HG03025 (cell line): ENCODE results near the gene FRG2C.
"Not testable (repeated sequence)": the region's sequence is repeated elsewhere in the genome, so short reads cannot be mapped to it uniquely, and the experiment has no call there.

Experiments
- ATAC-seq: cut with Tn5 transposase; IDR thresholded peaks from one replicate; pipeline ENCODE4 v1.9.1; 2021; ENCODE audit warnings: mild to moderate bottlenecking, moderate library complexity; ENCODE audit not compliant: unreplicated experiment, low FRiP score

FRG2C gene

DNA sequence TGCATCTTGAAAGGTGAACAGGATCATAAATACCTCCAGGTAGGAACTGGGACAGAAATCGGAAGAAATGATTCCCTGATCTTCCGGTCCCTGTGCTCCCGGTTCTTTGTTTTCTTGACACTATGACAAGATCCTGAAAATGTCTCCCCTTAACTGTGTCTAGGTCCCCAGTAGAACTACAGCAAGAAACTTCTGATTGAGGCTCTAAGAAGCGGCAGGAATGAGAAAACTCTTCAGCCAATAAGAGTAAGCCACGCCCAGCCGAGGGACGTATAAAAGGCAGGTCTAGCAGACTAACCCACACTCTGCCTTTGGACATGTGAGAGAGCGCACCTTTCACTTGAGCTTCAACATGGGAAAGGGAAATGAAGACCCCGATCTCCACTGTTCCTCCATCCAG lies at the start of gene FRG2C:
Gene FRG2C, plus strand, starts transcription at position 301 of the 400 bp plus-strand sequence. Its CDS starts 52 bp downstream, at position 353.
- ATAC-seq, result not testable (repeated sequence)

- not testable (repeated sequence) for ATAC-seq
Observed at GRCh38 chr3:75618666-75619305, 45.3 kb upstream of the FRG2C start.

DNA sequence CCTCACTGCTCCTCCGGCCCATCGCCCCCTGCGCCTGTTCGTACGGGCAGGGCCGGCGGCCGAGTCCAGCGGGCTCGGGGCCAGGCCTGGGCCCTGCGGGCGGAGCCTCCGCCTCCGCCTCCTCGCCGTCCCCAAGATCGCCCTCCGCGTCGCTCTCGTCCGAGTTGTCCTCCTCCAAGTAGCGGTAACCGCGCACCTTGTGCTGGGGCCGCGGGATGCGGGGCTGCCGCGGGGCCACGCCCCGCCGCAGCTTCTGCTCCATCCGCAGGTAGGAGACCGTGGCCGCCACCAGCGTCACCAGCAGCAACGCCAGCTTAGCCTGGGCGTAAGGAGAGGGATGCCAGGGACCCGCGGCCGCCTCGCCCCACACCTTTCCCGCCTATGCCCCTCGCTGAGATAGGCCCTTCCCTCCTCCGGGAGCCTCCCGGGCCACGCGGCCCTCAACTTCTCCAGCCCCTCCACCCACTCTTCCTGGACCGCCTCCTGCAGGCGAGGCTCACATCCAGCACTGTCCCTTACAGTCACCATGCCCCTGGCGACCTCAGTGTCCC lies 44.6 kb upstream of the FRG2C start:
- not testable (repeated sequence) for ATAC-seq

- not testable (repeated sequence) for ATAC-seq
Observed at GRCh38 chr3:75621772-75622171, 42.4 kb upstream of the FRG2C start.

GRCh38 chr3:75623656-75624055 lies 40.5 kb upstream of the FRG2C start:
- not testable (repeated sequence) for ATAC-seq

- not testable (repeated sequence) for ATAC-seq
Observed at GRCh38 chr3:75630887-75631535, 33.1 kb upstream of the FRG2C start.

DNA sequence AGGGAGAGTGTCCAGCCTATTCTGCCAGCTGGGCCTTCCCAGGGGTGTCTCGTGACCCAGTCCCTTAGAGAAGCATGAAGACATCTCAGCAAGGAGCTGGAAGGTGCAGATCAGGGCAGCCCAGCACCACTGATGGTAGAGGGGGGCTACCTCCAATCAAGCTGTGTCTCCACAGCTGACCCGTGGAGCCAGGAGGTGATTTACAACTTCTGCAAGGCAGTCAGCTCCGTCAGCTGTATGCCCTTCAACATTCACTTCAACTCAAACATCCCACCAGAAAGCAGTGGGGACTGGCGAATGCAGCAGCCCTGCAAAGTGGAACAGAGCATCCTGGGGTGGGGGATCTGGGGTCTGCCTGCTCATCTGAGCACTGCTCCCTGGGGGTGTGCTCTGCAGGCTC lies 32.6 kb upstream of the FRG2C start:
- ATAC-seq, result no peak

GRCh38 chr3:75638947-75639346 lies 25.2 kb upstream of the FRG2C start:
- ATAC-seq, result not testable (repeated sequence)

DNA sequence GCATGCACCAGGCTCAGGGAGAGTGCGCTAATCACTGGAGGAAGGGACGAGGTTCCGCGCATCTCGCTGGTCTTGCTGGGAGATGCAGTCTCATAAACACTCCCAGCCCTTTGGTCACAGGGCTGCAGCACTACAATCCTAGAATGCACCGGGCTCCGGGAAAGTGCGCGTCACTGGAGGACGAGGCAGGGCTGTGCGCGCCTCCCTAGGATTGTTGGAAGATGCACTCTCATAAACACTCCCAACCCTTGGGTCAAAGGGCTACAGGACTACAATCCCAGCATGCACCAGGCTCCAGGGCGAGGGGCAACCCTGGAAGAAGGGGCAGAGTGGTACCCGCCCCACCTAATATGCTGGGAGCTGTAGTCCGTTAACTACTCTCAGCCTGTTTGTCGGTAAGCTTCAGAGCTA lies 23.0 kb upstream of the FRG2C start:
- ATAC-seq, result not testable (repeated sequence)

- not testable (repeated sequence) for ATAC-seq
Observed at GRCh38 chr3:75643031-75643800, 20.9 kb upstream of the FRG2C start.

DNA sequence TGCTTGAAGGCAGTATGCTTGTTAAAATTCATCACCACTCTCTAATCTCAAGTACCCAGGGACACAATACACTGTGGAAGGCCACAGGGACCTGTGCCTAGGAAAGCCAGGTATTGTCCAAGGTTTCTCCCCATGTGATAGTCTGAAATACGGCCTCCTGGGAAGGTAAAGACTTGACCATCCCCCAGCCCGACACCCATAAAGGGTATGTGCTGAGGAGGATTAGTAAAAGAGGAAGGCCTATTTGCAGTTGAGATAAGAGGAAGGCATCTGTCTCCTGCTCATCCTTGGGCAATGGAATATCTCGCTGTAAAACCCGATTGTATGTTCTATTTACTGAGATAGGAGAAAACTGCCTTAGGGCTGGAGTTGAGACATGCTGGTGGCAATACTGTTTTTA lies 18.6 kb upstream of the FRG2C start:
- ATAC-seq, result not testable (repeated sequence)

DNA sequence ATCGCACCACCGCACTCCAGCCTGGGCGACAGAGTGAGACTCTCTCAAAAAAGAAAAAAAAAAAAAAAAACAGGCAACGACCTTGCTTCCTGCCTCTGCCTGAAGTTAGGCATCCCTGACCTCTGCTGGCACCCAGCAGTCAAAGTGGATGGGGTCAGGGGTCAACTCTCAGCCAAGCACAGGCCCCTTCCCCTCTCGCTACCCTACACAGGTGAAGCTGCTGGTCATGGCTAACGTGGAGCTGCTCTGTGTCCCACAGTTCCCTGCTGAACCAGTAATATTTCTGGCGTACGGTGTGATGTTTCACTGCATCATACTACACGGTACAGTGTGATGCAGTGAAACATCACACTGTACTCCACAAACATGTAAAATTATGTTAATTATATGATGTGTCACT lies 13.9 kb upstream of the FRG2C start:
- no peak for ATAC-seq

DNA sequence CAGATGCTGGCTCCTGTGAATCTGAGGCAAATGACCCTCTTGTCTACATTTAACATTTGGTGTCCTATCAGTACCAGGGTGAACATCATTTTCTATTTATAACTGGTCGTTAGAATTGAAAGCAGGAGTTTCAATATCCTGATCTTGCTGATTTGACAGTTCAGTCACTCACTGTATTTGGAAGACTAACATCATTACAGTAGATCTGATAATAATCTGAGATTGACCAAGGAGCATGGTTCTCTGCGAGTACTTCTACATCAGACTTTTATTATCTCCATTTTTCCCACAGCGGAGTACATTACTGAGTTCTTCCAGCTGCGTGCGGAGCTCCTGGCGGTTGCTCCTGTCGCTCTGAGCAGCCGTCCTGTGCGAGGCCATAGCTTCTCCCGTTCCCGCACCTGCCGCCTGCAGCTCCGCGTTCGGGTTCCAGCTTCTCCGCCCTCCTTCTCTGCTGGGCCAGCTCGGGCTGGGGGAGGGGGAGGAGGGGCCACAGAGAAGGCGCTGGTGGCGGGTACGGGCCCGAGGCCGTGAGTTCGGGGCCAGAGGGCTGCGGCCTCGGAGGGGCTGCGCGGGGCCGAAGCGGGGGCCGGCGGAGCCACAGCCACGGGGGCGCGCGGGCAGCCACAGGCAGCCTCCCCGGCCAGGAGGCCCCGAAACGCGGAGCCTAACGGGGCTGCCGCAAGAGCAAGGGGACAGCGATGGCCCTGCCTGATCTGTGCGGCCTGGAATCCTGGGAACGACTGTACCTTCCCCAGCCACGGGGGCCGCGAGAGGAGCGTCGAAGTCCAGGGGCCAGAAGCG lies 8.8 kb upstream of the FRG2C start:
- not testable (repeated sequence) for ATAC-seq

DNA sequence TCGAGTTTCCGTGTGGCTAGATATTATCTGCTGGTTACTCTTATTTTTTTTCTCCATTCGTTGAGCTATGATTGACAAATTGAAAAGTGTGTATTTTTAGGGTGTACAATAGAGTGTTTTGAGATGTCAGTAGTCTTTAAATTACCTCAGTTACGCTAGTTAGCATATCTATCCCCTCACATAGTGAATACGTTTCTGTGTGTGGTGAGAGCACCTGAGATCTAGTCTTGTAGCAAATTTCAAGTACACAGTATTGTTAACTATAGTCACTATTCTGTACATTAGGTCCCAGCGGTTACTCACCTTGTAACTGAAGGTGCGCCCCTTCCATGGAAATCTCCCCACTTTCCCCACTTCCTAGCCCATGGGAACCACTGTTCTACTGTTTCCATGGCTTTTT lies 8.2 kb upstream of the FRG2C start:
- ATAC-seq, result not testable (repeated sequence)

- ATAC-seq, result not testable (repeated sequence)
Observed at GRCh38 chr3:75658411-75659107, 5.6 kb upstream of the FRG2C start.

- ATAC-seq, result not testable (repeated sequence)
Observed at GRCh38 chr3:75659108-75659433, 5.1 kb upstream of the FRG2C start.

- ATAC-seq, result not testable (repeated sequence)
Observed at GRCh38 chr3:75665626-75666025, 1.5 kb downstream of the FRG2C start.

DNA sequence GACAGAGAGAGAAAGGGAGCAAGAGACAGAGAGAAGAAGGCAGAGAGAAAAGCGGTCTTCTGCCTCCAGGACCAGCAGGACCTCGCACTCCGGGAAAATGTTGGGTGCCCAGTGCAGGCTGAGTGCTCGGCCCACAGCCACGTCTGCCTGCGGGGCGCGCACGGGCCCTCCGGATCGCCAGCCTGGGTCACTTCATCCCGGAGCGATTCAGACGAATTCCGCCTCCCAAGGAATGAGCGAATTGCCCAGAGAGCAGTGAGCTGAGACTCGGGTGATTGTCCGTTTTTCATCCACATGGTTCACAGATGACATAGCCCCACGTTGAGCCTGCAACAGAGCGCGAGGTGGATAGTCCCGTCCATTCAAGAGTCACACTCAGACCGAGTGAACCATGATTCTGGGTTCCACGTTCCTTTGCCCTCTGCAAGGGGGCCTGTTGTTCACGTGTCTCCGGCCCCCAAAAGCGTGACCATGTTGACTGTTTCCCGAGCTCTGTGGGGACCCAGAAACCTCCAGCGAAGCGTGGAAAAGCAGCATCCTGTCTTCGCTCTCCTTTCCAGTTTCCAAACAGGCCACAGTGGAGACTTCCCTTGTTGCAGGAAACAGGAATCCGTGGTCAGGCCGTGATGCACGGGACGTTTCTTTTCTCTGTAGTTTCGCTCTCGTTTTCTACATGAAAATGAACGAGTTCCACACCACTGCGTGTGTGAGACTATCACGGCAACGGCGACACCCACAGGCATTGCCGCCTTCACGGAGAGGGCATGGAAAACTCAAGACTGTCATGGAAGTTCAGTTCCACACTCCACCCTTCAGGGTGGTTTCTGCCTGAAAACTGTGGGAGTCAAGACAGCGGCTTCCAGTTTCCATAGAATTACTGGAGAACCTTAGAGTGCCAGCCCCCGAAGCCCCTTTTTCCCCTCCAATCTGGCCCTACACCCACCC lies 3.9 kb downstream of the FRG2C start:
- ATAC-seq, result not testable (repeated sequence)
